Liver (tissue), 9 donors: ENCODE measurements around the gene TLE4. TPM values are rescaled to one million over a fixed set of nuclear protein-coding genes. Genes with fewer than 3 reads are reported as not detected.

Experiments
- DNase-seq: peaks from one replicate; pipeline ENCODE4 v3.0.0-alpha.2; 2017; ENCODE audit warnings: low spot score
- H3K27ac ChIP-seq, 2 donors: one replicate each; pipeline ENCODE4 v1.7.0; 2013; ENCODE audit warnings: inconsistent platforms in 2 of 2, low read length in 2 of 2, control low read depth in 1 of 2, low read depth in 1 of 2, mild to moderate bottlenecking in 1 of 2
- H3K27me3 ChIP-seq, 4 donors: one replicate each; pipeline versions ENCODE4 v1.6.1 to v1.7.0; 2013; ENCODE audit warnings: low read length in 3 of 4, inconsistent platforms in 1 of 4, mild to moderate bottlenecking in 1 of 4, moderate library complexity in 1 of 4; ENCODE audit not compliant: control insufficient read depth in 4 of 4, insufficient read depth in 4 of 4
- H3K36me3 ChIP-seq, 4 donors: one replicate each; pipeline versions ENCODE4 v1.6.1 to v1.7.0; 2013; ENCODE audit warnings: low read length in 3 of 4, mild to moderate bottlenecking in 3 of 4, low read depth in 1 of 4, moderate library complexity in 1 of 4; ENCODE audit not compliant: control insufficient read depth in 4 of 4, insufficient read depth in 3 of 4
- H3K4me1 ChIP-seq, 4 donors: one replicate each; pipeline versions ENCODE4 v1.6.1 to v1.7.0; 2013; ENCODE audit warnings: low read length in 3 of 4, mild to moderate bottlenecking in 3 of 4, moderate library complexity in 1 of 4; ENCODE audit not compliant: control insufficient read depth in 4 of 4, insufficient read depth in 4 of 4
- H3K4me3 ChIP-seq, 3 donors: one replicate each; pipeline versions ENCODE4 v1.6.1 to v1.7.0; 2013; ENCODE audit warnings: low read length in 3 of 3, control low read depth in 1 of 3, low read depth in 1 of 3, mild to moderate bottlenecking in 1 of 3
- H3K9ac ChIP-seq, 2 donors: one replicate each; pipeline ENCODE4 v1.7.0; 2013; ENCODE audit warnings: low read length in 2 of 2, mild to moderate bottlenecking in 2 of 2, moderate library complexity in 2 of 2, control low read depth in 1 of 2, low read depth in 1 of 2
- H3K9me3 ChIP-seq, 4 donors: one replicate each; pipeline versions ENCODE4 v1.6.1 to v1.7.0; 2013; ENCODE audit warnings: low read length in 3 of 4; ENCODE audit not compliant: control insufficient read depth in 4 of 4
- FOXA2 ChIP-seq: IDR thresholded peaks from 2 replicates; pipeline ENCODE4 v1.6.1; 2016; ENCODE audit warnings: antibody characterized with exemption
- GABPA ChIP-seq, 2 donors: IDR thresholded peaks in 1 of 2; conservative IDR thresholded peaks in 1 of 2; 2 replicates each; pipeline ENCODE4 v1.6.1; 2016; ENCODE audit warnings: antibody characterized with exemption in 2 of 2, mild to moderate bottlenecking in 1 of 2, moderate library complexity in 1 of 2
- HNF4A ChIP-seq, 2 donors: conservative IDR thresholded peaks; 2 replicates each; pipeline ENCODE4 v1.6.1; 2016; ENCODE audit warnings: antibody characterized with exemption in 2 of 2, mild to moderate bottlenecking in 2 of 2
- HNF4G ChIP-seq: IDR thresholded peaks from 2 replicates; pipeline ENCODE4 v1.6.1; 2016; ENCODE audit warnings: antibody characterized with exemption
- MAX ChIP-seq: IDR thresholded peaks from 2 replicates; pipeline ENCODE4 v1.6.1; 2016; ENCODE audit warnings: antibody characterized with exemption
- RAD21 ChIP-seq, 2 donors: IDR thresholded peaks; 2 replicates each; pipeline ENCODE4 v1.6.1; 2016; ENCODE audit warnings: antibody characterized with exemption in 2 of 2, mild to moderate bottlenecking in 2 of 2
- REST ChIP-seq: IDR thresholded peaks from 2 replicates; pipeline ENCODE4 v1.6.1; 2016; ENCODE audit warnings: antibody characterized with exemption, mild to moderate bottlenecking
- TAF1 ChIP-seq: conservative IDR thresholded peaks from 2 replicates; pipeline ENCODE4 v1.6.1; 2016; ENCODE audit warnings: antibody characterized with exemption, mild to moderate bottlenecking
- YY1 ChIP-seq: IDR thresholded peaks from 2 replicates; pipeline ENCODE4 v1.6.1; 2016; ENCODE audit warnings: antibody characterized with exemption, mild to moderate bottlenecking
- WGBS: extraction: QIAGEN DNeasy Blood & Tissue Kit; methylation state at CpG from one replicate; pipeline ENCODE4 v1.1.7; 2013; 5-methylcytosine and 5-hydroxymethylcytosine counted together
- polyA plus RNA-seq, 2 donors: library from polyadenylated mRNA; stranded (reverse) in 1 of 2; unstranded in 1 of 2; fragments of 200-250 nt in 1 of 2; fragments of >200 nt in 1 of 2; fragmentation: Nextera tagmentation in 1 of 2; extraction: Ambion mirVana in 1 of 2; gene quantifications; one replicate each; pipeline versions ENCODE4 v1.2.1 to v1.2.3, GENCODE V29; 2013 to 2015
- total RNA-seq, 2 donors: library from RNA; depleted of rRNA; stranded (reverse); fragments of >200 nt; gene quantifications; one replicate each; pipeline ENCODE4 v1.2.3, GENCODE V29; 2014
- TF ChIP-seq, protein P1 (sequence below): fragments of 150-350 bp; IDR thresholded peaks from 2 replicates; pipeline ENCODE4 v1.5.1; 2017; ENCODE audit warnings: improper control_type of control experiment, low read depth, low read length; ENCODE audit not compliant: missing input control
- TF ChIP-seq, protein P2 (sequence below): IDR thresholded peaks from 2 replicates; pipeline ENCODE4 v1.6.1; 2016; ENCODE audit warnings: antibody characterized with exemption
- donor health status: healthy.
- donor health status: healthy.
- donor health status: healthy.
- donor health status: healthy.
- donor health status: healthy.

The TLE4 gene
- total and polyA plus RNA-seq, 4 donors: 2.5 to 6.6 (median 4.7) TPM

- WGBS: 58% methylated on average over 6 of the region's 6 CpGs
- Histone ChIP-seq H3K27ac (no peak overlapping the region), H3K4me3 (no peak overlapping the region), H3K36me3 (no peaks in the 10 kb centered on the region), H3K27me3 (peaks cover 0 to 3% (median 0%) of the 10 kb centered on the region in 4 donors), H3K9me3 (peaks cover 0 to 2% (median under 1%) of the 10 kb centered on the region in 4 donors), H3K9ac (no peak overlapping the region), H3K4me1 (peaks cover 0 to 2% (median 0%) of the 10 kb centered on the region in 4 donors)
- no peak for DNase-seq
- no peak for TF ChIP-seq TAF1
- TF ChIP-seq HNF4A (conservative IDR thresholded peaks at IDR 0.05): no peak
- TF ChIP-seq GABPA (IDR thresholded peaks at IDR 0.05 in 1 of 2, conservative IDR thresholded peaks at IDR 0.05 in 1 of 2): no peak
- no peak for TF ChIP-seq REST
- TF ChIP-seq HNF4G: no peak
- TF ChIP-seq, protein P1, sequence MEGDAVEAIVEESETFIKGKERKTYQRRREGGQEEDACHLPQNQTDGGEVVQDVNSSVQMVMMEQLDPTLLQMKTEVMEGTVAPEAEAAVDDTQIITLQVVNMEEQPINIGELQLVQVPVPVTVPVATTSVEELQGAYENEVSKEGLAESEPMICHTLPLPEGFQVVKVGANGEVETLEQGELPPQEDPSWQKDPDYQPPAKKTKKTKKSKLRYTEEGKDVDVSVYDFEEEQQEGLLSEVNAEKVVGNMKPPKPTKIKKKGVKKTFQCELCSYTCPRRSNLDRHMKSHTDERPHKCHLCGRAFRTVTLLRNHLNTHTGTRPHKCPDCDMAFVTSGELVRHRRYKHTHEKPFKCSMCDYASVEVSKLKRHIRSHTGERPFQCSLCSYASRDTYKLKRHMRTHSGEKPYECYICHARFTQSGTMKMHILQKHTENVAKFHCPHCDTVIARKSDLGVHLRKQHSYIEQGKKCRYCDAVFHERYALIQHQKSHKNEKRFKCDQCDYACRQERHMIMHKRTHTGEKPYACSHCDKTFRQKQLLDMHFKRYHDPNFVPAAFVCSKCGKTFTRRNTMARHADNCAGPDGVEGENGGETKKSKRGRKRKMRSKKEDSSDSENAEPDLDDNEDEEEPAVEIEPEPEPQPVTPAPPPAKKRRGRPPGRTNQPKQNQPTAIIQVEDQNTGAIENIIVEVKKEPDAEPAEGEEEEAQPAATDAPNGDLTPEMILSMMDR: no peak
Measured at GRCh38 chr9:79765466-79765865, 193.7 kb downstream of the TLE4 start.

DNA sequence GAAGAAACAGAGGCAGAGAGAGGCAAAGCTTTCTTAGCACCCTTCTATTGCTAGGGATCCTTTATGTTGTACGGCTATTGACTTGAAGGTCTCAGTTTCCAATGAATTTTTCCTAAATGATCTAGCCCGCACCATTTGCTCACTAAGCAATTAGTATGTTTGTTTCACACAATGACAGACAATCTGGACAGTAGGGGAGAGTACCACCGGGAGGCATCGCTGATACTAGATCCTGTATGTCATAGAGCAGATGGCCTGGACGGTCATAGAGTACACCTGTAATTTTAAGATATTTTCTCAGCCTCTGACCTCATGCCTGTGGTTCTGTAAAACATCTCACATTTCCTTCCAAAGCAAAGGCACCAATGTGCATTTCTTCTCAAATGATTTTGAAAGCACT, 194.3 kb downstream of the TLE4 start:
- H3K27ac ChIP-seq: no peak overlapping the region
- H3K4me1 ChIP-seq: peaks cover 0 to 2% (median 0%) of the 10 kb centered on the region in 4 donors
- no peak for DNase-seq
- H3K9me3 ChIP-seq: peaks cover 0 to 2% (median under 1%) of the 10 kb centered on the region in 4 donors
- no peak overlapping the region for H3K9ac ChIP-seq
- H3K4me3 ChIP-seq: no peak overlapping the region
- WGBS: 86% methylated on average over 5 of the region's 5 CpGs
- TF ChIP-seq YY1 (no peak), MAX (no peak)
- no peaks in the 10 kb centered on the region for H3K36me3 ChIP-seq
- H3K27me3 ChIP-seq: peaks cover 0 to 3% (median 0%) of the 10 kb centered on the region in 4 donors

DNA sequence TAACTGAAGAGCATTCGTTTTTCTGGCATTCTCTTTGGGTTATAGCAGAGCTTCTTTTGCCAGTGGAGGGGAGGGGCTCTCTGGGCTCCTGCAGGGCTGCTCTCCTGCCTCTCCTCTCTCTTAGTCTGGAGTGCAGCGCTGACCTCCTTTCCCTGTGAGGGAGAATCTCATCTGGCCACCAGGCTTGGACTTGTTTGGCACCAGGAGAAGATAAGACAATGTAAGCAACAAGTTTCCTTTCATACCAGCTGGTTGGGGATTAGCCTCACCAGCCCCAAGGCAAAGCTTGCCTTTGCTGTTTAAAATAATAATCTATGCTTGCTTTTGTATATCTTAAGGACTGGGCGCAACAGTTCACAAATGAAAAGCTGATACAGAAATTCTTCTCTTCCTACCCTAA, 196.4 kb downstream of the TLE4 start:
- WGBS: 29% methylated on average over 3 of the region's 3 CpGs
- H3K4me3 ChIP-seq: no peak overlapping the region
- H3K4me1 ChIP-seq: no peaks in the 10 kb centered on the region
- H3K9ac ChIP-seq: no peak overlapping the region
- no peak for DNase-seq
- TF ChIP-seq MAX (no peak), FOXA2 (no peak), RAD21 (IDR thresholded peaks at IDR 0.05) (no peak), GABPA (IDR thresholded peaks at IDR 0.05 in 1 of 2, conservative IDR thresholded peaks at IDR 0.05 in 1 of 2) (no peak), YY1 (no peak)
- TF ChIP-seq, protein P2, sequence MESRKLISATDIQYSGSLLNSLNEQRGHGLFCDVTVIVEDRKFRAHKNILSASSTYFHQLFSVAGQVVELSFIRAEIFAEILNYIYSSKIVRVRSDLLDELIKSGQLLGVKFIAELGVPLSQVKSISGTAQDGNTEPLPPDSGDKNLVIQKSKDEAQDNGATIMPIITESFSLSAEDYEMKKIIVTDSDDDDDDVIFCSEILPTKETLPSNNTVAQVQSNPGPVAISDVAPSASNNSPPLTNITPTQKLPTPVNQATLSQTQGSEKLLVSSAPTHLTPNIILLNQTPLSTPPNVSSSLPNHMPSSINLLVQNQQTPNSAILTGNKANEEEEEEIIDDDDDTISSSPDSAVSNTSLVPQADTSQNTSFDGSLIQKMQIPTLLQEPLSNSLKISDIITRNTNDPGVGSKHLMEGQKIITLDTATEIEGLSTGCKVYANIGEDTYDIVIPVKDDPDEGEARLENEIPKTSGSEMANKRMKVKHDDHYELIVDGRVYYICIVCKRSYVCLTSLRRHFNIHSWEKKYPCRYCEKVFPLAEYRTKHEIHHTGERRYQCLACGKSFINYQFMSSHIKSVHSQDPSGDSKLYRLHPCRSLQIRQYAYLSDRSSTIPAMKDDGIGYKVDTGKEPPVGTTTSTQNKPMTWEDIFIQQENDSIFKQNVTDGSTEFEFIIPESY: no peak
- TF ChIP-seq, protein P1: no peak
- no peak overlapping the region for H3K27ac ChIP-seq
- H3K36me3 ChIP-seq: no peaks in the 10 kb centered on the region
- peaks cover 0 to 2% (median under 1%) of the 10 kb centered on the region in 4 donors for H3K9me3 ChIP-seq
- H3K27me3 ChIP-seq: peaks cover 0 to 3% (median 1%) of the 10 kb centered on the region in 4 donors
